Ramos (cell line): ENCODE results near the gene BTBD19.

Experiments used
- in situ Hi-C: fragments of 300-500 bp; cut with MboI; formaldehyde crosslinking; loops from one replicate; pipeline ENCODE4 v1.14.3; 2022; ENCODE audit warnings: low sequenced_read_pairs; ENCODE audit not compliant: unreplicated experiment

Gene BTBD19

DNA sequence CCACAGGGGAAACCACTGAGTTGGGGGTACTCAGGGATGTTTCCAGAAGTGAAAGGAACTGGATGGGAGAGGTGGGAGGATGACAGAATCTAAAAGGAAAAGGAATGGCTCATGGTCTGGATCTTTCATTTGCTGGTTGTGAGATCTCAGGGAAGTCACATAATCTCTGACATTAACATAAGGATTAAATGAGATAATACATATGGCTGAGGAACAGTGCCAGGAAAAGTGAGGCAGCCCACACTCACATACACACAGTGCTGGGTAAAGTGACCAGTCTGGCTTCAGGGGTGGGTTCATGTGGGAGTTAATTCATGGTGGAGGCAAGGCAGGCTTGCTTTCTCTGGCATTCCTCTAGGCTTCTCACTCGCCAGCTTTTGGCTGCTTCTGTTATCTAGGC, 38.7 kb downstream of the BTBD19 start:
- in situ Hi-C loops, result no loop called here

DNA sequence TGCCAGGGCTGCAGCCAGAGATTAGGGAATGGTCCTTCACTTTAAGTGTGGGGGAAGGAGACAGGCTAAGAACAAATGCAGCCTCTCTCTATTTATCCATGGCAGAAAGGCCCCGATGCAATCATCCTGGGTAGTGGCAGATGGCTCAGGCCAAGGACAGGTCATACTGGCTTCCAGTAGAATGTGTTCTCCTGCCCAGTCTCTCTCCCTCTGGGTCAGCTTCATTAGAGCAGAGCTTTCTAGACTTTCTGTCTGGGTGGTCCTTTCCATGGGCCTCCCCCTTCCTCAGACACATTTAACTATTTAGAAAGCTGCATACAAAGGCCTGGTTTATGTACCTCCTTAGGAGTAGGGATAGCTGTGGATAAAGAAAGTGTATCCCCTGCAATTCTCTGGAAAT, 39.5 kb downstream of the BTBD19 start:
- in situ Hi-C loops, result no loop called here

DNA sequence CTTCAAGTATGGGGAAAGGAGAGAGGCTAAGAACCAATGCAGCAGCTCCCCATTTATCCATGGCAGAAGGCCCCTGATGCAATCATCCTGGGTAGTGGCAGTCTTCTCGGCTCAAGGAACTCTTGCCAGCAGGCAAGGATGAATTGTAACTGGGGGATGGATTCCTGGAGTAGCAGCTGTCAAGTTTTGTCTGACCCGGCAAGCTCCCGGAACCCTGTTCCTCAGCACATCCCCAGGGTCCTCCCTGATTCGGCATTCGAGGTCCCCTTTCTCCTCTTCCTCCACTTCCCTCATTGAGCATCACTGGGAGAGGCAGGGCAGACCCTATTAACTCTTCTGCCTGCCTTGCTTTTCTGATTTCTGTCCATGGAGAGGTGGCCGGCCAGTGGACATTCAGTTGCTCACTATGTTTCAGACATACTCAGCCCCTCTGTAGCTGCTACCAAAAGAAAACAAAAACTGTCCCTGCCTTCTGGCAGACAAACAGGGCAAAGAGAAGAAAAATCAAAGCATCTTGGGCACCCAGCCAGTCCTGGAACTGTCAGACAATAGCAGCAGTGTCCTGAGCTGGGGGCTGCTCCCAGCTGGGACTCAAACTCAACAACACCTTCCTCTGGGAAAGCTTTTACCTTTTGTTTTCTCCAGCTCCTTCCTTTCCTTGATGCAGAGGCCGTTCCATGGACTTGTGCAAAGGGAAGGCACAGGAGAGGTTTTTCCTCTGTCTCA, 40.3 kb downstream of the BTBD19 start:
- in situ Hi-C loops, result no loop called here

DNA sequence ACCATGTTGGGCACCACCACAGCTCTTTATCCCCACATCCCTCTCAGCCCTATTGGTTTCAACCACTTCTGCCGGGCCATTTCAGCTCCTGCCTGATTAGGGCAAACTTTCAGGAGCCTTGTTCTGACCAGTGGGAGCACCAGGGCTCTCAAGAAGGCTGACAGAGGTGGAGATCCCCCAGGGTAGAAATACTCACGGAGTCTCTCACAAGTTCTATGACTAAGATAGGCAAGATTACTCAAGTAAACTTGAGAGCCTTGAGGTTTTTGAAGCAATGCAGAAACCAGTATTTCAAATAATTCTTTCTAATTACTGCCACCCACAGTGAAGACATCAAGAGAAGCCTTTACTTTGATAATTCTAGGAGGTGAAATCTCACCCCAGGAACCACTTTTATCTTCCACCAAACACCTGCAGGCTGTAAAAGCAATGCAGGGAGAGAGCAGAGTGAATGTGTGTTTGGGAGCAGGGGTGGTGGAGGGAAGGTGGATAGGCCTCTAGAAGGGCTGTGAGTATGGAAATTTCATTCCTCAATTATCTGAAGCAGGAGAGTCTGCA, 41.3 kb downstream of the BTBD19 start:
- in situ Hi-C loops, result no loop called here

DNA sequence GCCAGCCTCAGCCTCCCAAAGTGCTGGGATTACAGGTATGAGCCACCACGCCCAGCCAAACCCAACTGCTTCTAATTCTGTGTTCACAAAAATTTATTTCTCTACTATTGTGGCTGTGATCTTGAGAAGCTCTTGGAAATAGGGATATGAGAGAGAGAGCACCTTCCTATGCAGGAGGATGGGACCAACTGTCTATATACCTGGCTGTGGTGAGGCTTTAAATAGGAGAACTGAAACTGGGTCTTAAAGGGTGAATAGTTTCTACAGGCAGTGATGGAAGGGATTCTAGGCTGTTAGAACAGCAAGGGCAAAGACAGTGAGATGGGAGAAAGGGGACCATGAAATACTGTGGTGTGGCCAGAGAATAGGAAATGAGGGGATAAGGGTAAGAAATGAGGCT, 43.0 kb downstream of the BTBD19 start:
- in situ Hi-C loops, result no loop called here

DNA sequence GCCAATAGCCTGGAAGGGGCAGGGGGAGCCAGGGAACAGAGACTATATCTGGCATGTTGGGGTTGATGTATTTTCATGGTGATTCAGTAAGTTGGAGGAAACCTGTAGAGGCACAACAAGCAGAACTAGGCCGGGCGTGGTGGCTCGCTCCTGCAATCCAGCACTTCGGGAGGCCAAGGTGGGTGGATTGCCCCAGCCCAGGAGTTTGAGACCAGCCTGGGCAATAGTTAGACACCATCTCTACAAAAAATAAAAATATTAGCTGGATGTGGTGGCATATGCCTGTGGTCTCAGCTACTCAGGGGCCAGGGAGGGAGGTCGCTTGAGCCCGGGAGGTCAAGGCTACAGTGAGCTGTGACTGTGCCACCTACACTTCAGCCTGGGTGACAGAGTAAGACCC, 44.9 kb downstream of the BTBD19 start:
- in situ Hi-C loops, result no loop called here

DNA sequence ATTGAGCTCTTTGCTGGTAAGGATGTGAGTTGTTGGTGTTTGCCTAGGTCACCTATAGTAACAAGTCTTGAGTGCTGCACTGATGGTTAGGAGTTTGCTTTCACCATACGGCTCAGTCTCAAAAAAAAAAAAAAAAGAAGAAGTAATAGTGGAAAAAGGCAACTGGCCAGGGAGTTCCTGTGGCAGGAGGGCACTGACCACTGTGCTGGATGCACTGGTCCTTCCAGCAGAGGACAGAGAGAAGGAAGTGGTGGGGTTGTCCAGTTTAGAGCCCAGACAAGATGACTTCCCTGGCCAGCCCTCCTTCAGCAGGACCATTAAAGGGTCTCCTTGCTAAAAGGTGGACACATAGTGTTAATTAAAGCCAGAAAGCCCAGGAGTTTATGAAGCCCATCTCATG, 46.6 kb downstream of the BTBD19 start:
- in situ Hi-C loops, result no loop called here

DNA sequence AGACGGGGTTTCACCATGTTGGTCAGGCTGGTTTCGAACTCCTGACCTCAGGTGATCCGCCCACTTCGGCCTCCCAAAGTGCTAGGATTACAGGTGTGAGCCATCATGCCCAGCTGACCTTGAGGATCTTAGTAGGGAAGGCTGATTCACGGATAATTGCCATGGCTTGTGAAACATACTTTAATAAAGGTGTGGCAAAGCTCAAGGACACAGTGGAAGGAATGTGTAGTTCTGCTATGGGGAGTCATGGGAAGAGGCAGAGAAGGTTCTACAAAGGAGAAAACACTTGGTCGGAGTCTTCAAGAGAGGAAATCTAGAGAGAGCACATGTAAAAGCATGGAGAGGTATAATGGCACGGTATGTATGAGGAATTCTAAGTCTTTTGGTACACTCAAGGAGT, 47.4 kb downstream of the BTBD19 start:
- in situ Hi-C loops, result no loop called here

DNA sequence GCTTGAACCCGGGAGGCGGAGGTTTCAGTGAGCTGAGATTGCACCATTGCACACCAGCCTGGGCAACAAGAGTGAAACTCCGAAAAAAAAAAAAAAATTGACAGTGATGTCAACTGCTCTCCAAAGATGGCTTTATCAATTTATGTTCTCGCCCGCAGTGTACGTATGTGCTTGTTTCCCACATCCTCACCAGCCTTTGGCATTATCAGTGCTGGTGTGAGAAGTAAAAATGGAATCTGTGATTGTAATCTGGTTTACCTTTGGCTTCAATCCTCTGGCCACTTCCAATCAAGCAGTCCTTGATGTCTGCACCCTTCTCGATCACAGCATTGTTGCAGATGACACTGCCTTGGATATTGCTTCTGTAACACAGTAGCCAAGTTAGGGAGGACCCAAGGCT, 49.1 kb downstream of the BTBD19 start:
- in situ Hi-C loops, result no loop called here

DNA sequence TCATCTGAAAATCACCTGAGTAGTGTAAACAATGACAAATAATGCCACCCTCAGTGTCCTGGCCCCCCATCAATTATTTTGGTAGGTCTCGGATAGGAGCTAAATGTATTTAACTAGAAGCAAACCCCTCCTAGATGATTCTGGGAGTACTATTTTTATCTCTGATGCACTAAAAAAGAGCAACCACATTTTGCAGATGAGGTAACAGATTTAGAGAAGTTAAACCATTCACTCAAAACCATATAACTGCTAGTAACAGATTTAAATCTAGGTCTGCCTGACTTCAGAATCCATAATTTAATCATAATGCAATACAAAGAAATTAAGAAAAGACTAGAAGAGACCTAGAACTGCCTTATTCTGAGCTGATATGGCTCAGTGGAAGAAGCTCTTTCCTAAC, 52.0 kb downstream of the BTBD19 start:
- in situ Hi-C loops, result no loop called here

DNA sequence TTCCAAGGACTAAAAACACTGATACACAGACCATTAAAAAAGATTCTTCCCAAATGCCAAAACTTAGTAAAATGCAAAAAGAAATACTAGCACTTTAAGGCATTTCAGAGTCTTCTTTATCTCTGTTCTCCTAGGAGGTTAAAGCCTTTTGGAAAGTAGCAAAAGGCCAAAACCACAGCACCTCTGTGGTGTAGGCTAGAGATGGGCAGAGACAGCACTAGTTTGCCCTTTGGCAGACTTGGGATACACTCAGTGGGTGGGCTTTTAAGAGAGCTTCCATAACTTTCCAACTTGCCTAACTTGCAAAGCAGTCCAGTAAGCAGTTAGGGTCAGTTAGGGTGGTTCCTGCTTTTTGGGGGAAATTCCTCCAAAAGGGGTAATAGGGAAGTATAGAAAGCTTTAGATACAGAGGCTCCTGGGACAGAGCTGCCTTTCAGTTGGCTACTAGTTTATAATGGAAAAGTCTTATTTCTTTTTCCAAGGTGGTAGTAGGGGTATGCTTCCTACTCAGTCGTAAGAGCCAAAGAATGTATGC, 52.6 kb downstream of the BTBD19 start:
- in situ Hi-C loops, result no loop called here

DNA sequence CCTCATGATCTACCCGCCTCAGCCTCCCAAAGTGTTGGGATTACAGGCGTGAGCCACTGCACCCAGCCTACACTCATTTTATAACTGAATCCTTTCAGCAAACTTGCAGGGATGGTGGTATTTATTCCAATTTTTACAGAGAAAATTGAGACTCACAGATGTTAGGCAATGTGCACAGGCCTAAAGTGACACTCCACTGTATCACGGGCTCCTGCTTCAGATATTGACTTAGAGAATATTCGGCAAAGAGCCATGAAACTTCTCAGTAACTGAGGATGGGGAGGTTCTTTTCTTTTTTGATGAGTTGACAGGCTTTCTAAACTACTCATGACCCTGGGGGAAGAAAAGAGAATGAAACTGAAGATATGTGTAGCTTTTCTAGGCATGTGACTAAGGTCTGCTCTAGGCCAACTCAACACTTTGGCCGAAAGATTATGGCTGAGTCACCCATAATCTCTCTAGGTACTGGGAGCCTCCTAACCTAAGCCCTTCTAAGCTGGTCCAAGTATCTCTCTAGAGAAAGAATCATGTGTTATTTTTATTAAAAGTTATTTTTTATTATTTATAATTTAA, 54.6 kb downstream of the BTBD19 start:
- in situ Hi-C loops, result no loop called here
